NCI-H510A treated with DMSO at 0.1 percent for 48 hours (cell line): ENCODE measurements around the gene PKIG.

Source experiments
- DNase-seq: peaks from one replicate; lab custom pipeline; 2025; lab: John Stamatoyannopoulos, UW

The PKIG gene

DNA sequence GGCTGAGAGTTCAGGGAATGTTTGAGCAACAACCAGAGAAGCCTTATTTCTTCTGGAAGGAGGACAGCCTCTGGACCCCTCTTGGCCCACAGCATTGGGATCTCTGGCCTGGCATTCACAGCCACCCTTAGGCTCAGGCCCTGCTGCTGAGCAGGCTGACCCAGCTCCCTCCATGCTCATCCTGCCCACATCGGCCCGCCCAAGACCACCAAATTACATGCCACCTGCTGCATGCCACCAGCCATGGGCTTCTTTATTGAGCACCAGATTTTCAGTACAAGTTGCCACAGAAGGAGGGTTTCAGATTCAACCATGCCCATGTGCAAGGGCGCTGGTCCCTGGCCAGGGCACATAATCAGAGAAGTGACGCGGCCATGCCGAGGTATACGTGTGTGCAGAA, 36.9 kb downstream of the PKIG start:
- no peak for DNase-seq

DNA sequence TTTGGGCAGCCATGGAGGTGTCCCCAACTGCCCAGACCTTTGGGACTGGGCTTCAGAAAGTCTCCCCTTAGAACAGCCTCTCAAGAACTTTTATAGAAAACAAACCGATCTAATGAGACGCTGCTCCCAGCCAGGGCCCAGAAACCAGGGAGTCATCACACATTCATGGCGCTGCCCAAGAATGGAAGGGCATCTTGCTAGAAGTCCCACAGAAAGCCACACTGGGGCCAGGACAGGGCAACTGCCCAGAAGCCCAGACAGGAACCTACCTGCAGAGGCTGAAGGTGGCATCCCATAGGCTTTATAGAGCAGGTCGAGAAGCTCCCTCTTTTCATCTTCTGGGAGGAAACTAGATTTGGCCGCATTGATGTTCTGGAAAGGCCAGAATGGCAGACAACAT, 37.7 kb downstream of the PKIG start:
- DNase-seq: no peak

DNA sequence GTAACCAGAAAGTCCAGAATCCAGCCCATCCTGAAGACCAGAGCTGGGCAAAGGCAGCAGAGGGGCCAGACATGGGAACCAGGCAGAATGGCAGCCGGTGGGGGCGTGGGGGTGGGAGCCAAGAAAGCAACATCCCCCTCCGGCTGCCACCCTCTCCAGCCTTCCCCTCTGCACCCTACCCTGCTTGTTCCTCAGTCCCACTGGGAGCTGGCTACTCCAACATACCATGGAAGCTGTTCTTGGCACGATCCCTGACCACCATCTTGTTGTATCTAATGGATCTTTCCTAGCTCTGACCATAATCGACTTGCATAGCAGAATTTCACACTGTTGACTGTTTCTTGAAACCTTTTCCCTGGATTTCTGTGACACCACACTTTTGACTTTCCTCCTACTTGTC, 38.9 kb downstream of the PKIG start:
- no peak for DNase-seq

DNA sequence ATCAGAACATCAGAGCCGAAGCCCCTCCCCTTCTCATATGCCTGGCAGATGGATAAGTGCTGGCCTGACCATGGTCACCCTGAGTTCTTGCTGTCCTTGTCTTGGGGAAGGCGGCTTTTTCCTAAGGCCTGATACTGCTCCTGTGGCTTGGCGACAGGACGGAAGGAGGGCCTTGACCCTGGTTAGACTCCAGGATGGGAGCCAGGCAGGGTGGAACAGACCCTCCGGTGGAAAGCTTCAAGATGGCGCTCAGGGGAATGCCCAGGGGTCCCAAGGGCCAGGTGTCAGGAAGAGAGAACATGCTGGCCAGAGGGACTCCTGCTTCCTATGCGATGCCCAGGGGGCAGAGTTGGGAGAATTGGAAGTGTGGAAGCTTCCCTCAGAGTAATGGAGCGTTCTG, 39.6 kb downstream of the PKIG start:
- DNase-seq: no peak

DNA sequence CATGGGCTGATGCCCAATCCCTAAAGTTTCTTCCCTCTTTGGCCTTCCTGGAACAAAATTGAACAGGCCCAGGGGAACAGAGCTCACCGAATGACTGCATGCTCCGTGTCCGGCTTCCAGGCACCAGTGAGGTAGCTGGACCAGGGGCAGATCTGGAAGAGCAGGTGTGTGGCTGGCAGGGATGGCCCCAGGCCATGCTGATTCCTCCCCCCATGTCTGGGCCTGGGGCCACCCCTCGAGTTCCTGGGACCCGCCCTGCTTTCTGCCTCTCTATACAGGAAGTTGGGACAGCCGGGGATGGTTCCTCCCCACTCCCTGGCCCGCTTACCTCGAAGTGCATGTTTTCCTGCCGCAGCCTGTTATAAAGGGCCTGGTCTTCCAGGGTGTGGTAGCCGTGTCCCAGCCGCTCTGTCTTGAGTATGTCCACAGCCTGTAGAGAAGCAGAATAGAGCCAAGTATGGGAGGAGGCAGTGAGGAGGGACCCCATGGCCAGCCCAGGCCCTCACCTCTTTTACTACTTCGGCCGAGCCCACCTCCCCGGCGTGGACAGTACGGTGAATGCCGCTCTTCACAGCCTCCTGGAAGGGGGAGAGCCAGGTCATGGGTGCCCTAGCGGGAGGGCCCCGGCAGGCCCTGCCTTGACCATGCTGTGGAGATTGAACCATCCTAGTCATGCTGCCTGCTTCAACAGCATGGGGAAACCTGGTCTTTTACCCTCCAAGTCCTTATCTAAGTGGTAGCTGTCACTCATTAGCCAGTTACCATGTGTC, 40.3 kb downstream of the PKIG start:
- no peak for DNase-seq

DNA sequence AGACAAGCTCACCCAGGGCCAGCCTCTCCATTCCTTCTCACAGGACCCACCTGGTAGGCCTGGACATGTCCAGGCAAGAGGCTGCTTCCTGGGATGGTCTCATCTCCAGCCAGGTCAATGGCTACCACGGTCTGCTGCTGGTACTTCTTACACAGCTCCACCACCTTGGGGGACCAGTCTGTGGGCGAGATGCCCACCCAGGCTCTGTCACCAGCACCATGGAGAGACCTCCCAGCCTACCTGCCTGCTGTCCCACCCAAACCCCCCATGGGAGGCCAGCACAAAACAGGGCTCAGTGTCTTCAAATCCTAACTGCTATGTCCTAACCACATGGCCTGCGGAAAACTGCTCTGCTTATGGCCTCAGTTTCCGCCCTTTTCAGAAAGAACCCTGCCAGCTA, 41.8 kb downstream of the PKIG start:
- no peak for DNase-seq

DNA sequence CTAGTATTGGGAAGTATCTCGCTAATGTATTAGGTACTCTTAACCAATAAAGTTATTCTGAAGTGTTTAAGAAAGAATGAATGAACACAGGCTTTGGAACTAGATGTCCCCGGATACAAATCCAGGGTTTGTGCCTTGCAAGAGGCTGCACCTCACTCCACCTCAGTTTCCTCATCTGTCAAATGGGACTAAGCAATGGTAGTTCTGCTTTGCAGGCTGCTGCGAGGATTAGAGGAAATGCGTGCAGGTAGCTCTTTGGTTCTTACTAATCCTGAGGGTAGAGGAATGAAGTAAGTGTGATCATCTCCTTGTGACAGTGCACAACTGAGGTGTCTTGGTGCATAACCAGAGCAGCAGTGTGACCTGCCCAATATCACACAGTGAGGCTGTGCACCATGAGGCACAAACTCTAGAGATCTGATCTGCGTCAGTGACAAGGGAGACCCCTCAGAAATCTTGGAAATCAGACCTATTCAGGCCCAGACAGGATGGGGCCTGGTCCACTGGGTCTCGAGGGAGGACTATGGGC, 42.4 kb downstream of the PKIG start:
- DNase-seq: no peak

DNA sequence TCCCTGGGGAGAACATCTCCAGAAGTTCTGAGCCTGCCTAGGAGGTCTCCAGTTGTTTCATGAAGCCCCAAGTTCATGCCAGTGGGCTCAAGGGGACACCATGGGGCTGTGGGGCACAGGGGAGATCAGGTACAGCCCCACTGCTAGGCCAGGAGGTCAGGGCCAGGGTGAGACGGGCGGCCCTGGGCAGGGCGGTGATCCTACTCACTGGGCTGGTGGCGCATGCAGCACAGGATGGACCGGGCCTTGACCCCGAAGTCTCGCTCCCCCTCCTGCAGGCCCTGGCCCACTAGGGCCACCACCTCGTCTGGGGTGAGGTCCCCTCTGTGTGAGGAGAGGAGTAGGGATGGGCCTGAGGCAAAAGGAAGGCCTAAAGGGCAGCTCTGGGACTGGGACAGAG, 43.0 kb downstream of the PKIG start:
- no peak for DNase-seq

DNA sequence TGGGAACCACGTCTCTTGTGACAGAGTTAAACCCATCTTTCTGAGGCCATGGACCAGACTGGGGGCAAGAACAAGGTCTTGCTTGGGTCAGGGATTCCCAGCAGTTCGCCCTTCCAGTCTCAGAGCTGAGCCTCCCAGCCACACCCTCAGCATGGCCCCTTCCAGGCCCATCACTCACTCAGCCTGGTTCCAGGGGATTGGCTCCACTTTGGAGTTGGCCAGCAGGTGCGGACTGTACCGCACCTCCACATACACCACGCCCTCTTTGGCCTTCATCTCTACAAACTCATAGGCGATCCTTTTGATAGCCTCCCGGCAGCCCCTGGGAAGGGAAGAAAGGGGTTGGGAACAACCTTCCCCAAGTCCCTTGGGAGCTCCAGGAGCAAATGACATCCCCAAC, 43.9 kb downstream of the PKIG start:
- DNase-seq: no peak

DNA sequence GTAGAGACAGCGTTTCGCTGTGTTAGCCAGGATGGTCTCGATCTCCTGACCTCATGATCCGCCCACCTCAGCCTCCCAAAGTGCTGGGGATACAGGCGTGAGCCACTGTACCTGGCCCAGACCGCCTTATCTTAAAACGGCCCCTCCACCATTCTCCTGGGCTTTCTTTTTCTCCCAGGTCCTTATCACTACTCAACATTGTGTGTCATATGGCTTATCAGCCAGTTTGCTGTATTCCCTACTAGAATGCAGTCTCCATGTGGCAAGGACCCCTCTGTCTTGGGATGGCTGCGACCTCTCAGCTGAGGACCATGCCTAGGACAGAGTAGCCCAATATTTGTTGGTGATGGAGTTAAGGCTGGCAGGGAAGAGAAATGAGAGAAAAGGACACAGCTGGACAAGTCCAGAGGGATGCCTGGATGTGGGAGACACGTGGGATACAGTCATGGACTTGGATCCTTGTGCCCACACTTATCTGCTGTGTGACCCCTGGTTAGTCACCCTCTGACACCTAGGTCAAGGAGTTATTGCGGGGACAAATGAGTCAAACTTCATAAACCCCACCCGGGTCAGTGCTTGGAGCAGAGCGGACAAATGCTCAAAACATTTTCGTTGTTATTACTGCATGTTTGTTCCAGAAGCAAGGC, 45.1 kb downstream of the PKIG start:
- DNase-seq: no peak

DNA sequence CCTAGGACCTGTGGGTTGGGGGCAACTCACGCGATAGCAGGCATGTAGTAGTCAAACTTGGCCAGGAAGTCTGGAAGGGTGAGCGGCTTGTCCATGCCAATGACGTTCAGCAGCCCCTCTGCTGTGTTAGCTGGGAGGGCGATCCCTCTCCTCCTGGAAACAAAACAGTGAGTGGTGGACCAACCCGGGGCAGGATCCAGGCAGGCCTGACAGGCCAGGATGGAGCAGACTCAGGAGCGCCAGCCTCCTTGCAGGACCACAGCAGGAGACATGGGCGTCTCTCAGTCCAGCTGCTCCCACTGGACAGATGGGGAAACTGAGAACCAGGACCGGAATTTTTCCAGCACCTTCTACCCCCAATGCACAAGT, 46.6 kb downstream of the PKIG start:
- DNase-seq: no peak

DNA sequence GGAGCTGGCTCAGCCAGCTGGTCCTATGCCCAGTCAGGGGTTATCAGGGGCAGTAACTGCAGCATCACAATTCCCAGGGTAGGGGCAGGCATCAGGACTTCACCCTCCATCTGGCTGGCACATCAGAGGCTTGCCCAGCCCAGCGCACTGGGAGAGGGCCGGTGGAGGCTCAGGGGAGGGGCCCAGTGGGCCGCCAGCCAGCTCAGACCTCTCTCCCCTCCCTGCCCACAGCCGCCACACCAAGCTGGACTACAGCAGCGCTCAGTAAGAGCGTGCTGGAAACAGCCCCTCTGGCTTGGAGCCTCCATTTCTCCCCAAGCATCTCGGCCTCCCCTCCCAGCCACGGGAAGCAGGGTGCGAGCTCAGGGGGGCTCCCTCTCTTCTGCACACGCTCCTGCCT, 47.2 kb downstream of the PKIG start:
- no peak for DNase-seq

DNA sequence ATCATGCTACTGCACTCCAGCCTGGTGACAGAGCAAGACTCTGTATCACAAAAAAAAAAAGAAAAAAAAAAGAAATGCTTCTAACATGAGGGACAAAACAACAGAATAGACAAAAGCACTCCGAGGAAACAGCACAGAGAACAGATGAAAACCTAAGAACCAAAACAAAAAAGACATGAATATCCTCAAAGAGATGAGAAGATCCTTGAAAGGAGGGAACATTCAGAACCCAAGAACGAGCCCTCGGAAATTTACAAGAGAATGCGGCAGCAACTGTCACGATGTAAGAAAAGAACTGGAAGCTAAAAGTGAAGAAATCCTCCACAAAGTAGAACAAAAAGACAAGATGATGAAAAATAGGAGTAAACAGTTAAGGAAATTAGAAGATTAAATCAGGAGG, 47.9 kb downstream of the PKIG start:
- no peak for DNase-seq

DNA sequence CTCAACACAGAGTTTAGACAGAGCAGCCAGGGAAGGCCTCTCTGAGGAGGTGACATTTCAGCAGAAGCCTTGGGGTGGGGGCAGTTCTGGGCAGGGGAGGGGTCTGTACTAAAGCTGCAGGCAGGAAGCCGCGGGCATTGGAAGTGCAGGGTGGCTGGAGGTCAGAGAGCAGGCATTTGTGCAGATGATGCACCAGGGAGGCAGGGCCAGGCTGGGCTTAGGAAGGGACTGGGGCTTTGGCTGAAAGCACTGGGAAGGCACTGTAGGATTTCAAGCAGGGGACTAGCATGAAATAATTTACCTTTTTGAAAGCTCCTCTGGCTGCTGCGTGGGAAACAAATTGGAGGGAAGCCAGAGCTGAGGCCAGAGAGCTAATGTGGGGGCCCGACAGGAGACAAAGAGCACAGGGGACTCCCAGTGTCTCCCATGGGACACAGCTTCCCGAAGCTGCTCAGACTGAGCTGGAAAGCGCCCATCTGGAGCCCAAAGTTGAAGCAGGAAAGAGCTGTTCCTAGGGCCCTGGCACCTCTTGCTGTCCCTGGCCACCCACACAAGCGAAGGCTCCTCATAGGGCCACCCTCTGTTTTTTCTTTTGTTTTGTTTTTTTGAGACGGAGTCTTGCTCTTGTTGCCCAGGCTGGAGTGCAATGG, 49.8 kb downstream of the PKIG start:
- no peak for DNase-seq

DNA sequence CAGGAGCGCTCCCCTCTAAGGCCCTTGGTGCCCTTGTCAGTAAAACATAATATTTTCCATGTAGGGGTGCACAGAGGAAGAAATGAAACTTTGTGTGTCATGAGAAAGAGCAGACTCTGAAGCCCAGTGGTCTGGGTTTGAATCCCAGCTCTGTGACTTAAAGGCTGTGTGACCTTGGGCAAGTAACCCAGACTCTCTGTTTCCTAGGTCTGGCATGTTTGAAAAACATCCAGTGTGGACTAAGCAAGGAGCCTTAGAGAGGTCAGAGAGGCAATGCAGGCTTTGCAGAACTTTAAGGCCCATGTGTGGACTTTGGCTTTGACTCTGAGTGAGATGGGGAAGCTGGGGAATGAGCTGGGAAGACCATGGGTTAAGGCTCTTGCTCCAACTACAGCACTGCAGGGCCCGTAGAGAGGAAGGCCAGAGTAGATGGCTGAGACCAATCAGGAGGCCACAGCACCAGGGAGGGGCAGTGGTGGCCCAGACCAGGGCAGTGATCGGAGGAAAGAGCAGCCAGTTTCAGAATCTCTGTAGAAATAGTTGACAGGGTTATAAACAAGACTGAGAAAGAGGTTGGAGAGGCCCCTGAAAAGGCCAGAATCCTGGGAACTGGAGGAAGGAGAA, 50.9 kb downstream of the PKIG start:
- DNase-seq: no peak

DNA sequence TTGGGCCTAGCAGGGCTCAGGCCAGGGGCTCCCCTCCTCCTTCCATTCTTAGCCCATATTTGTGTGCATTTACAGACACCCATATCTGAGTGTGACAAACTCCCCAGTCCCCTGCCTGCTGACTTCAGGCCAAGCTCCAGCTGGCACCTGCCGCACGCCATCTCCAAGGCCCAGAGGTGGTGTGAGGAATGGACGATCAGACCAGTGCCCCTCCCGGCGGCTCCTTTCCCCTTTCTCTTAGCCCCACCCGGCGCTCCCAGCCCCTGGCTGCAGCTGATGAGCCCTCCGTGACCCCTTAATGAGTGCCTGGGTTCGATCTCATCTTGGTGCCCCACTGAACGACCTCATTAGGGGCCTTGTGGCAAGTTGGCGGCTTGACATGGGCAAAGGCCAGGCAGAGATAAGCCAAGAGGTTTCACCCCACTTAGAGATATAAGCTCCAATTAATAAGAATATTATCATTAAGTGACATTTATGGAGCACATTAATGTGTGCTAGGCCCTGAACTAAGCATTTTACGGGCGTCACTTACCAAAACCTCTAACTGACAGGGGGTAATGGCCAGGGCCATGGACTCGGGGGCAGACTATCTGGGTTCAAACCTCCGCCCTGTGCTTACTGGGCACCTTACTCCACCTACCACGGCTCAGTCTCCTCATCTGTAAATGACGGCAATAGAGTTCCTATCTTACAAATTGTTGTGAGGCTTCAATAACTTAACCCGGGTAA, 51.7 kb downstream of the PKIG start:
- no peak for DNase-seq

DNA sequence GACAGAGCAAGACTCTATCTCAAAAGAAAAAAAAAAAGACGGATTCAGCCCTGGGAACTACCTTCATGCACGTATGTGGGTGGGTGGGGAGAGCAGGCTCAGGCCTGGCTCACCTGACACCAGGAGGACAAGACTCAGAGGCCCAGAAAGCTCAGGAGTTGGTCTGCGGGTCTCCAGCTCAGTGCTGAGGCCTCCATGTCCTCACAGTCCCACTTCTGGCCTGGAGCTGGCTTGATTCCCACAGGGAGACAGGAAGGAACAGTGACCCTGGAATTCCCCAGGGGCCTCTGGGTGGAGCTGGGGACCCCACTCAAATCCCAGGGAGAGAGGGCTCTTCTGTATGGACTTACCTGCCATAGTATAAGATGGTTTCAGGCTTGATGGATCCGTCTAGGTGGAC, 53.5 kb downstream of the PKIG start:
- no peak for DNase-seq

DNA sequence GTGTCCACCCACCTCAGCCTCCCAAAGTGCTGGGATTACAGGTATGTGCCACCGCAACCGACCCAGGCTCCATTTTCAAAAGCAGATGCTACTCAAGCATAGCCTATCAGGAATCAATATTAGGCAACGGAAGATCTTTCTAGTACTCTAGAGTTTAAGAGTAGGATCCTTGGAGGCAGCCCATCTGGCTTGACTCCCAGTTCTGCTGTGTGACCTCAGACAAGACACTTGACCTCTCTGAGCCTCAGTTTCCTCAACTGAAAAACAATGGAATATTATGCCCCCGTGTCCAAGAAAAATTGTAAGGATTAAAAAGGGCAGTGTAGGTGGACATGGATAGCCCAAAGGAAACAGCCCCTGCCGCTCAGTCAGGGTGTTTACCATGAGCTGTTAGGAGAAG, 54.7 kb downstream of the PKIG start:
- no peak for DNase-seq

DNA sequence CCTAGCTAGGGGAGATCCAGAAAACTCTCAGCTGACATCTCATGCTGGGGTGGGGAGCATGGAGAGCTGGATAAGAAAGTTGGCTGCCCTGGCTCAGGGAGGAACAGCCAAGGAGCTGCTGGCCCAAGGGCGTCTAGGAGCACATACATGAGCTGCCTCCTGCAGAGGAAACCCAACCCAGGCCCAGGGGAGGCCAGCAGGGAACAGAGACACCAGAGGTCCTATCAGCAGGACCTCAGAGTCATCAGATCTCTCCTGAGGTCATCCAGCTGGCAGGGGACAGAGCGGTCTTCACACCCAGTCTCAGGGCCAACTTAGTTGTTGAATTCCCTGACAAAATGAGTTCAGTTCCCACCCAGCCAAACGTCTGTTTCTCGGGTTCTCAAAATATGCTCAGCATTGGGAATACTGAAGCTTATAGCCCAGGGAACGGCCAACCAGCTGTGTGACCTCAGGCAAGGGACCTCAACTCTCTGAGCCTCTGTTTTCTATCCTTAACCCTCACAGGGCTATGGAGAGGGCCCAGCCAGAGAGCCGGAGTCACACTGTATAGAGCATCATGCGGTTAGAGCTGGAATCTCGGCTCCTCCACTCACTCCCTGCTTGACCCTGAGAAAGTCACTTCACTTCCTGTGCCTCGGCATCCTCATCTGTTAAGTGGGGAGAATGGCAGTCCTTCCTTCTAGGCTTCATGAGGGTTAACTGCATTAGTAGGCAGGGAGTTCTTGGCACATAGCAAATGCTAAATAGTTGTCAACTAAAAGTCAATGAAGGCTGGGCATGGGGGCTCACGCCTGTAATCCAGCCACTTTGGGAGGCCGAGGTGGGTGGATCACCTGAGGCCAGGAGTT, 55.4 kb downstream of the PKIG start:
- DNase-seq: no peak

DNA sequence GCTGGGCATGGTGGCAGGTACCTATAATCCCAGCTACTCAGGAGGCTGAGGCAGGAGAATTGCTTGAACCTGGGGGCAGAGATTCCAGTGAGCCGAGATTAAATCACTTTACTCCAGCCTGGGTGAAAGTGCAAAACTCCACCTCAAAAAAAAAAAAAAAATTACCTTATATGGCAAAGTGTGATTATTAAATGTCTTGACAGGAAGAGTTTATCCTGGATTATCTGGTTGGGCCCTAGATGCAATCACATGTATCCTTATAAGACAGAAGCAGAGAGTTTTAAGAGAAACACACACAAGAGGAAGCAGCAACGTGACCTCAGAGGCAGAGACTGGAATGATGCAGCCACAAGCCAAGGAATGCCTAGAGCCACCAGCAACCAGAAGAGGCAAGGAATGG, 58.1 kb downstream of the PKIG start:
- DNase-seq: no peak

DNA sequence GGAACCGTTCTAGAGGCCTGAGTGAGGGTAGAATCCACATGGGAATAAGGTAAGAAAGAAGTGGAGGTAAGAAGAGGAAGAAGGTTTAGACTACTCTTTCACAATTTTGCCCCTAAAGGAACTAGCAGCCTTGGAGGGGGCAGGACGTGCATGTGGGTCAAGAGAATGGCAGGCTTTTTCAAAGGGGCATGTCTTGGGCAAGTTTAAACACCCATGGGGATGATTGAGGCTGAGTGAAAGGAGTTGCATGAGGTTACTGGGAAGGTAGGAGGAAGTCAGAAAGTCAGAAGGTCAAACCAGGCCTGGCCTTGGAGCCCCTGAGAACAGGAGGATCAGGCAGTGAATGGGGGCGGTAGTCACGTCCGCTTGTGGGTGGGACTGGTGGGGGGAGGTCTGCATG, 58.9 kb downstream of the PKIG start:
- no peak for DNase-seq
